WI38 (cell line): ENCODE results near the gene NAA50.

Source experiments
- H3K4me3 ChIP-seq: 2 replicates; pipeline ENCODE4 v1.5.1; 2011; ENCODE audit warnings: low read depth, mild to moderate bottlenecking, control low read depth, low read length
- CTCF ChIP-seq: IDR thresholded peaks from 2 replicates; pipeline ENCODE4 v1.5.1; 2012; ENCODE audit warnings: low read depth, mild to moderate bottlenecking, control low read depth, low read length

NAA50 gene

GRCh38 chr3:113775516-113775915 is 29.5 kb upstream of the NAA50 start:
- no peak overlapping the region for H3K4me3 ChIP-seq
- TF ChIP-seq CTCF = no peak

- peak overlapping the region; percentile 17; the same call in 1 of the 2 replicates for H3K4me3 ChIP-seq
- no peak for TF ChIP-seq CTCF
Observed at GRCh38 chr3:113773381-113773780, 27.3 kb upstream of the NAA50 start.

- no peak for TF ChIP-seq CTCF
Observed at GRCh38 chr3:113771993-113772392, 25.9 kb upstream of the NAA50 start.

GRCh38 chr3:113769551-113769950 is 23.5 kb upstream of the NAA50 start:
- H3K4me3 ChIP-seq = no peak overlapping the region
- TF ChIP-seq CTCF = no peak

More at GRCh38 chr3:113771993-113772392, 25.9 kb upstream of the NAA50 start:
- H3K4me3 ChIP-seq = no peak overlapping the region

- no peak for TF ChIP-seq CTCF
- H3K4me3 ChIP-seq = no peak overlapping the region
Observed at GRCh38 chr3:113764698-113765097, 18.6 kb upstream of the NAA50 start.

- TF ChIP-seq CTCF = no peak
- no peak overlapping the region for H3K4me3 ChIP-seq
Observed at GRCh38 chr3:113758389-113759024, 12.5 kb upstream of the NAA50 start.

GRCh38 chr3:113754494-113755159 is 8.6 kb upstream of the NAA50 start:
- no peak for TF ChIP-seq CTCF
- no peak overlapping the region for H3K4me3 ChIP-seq
